AG04450 (cell line): ENCODE measurements around the gene FAM131B. TPM values are rescaled to one million over a fixed set of nuclear protein-coding genes. Genes with fewer than 3 reads are reported as not detected.
A peak's percentile ranks its signal among the peaks of the same experiment; 100 is the strongest.

Experiments used
- CTCF ChIA-PET: fragments of 300-600, 350-600 bp; formaldehyde crosslinking; extraction: SDS; loops from one replicate; lab custom pipeline; 2022; ENCODE audit warnings: antibody characterized with exemption, inconsistent platforms; lab: Charles Lee
- POLR2A ChIA-PET: fragments of 350-600 bp; formaldehyde crosslinking; extraction: SDS; loops from one replicate; lab custom pipeline; 2021; ENCODE audit warnings: antibody characterized with exemption, inconsistent platforms; lab: Yijun Ruan, JAX
- DNase-seq: peaks from one replicate; pipeline ENCODE4 v3.0.0-alpha.2; 2011; ENCODE audit warnings: low read depth, low spot score
- H3K27ac ChIP-seq: one replicate; pipeline ENCODE4 v1.5.1; 2012; ENCODE audit warnings: low read depth, low read length, control low read depth
- H3K27me3 ChIP-seq: one replicate; pipeline ENCODE4 v1.6.0; 2012; ENCODE audit warnings: low read length; ENCODE audit not compliant: control insufficient read depth, insufficient read depth
- H3K4me3 ChIP-seq: 2 replicates; pipeline ENCODE4 v1.5.1; 2011; ENCODE audit warnings: mild to moderate bottlenecking, low read depth, low read length, control low read depth
- H3K9me3 ChIP-seq: 2 replicates; pipeline ENCODE4 v1.5.1; 2012; ENCODE audit warnings: low read length; ENCODE audit not compliant: control insufficient read depth, insufficient read depth
- polyA plus RNA-seq: library from polyadenylated mRNA; depleted of rRNA; stranded (reverse); fragments of >200 nt; gene quantifications from 2 replicates; pipeline ENCODE4 v1.2.3, GENCODE V29; 2011
- TF ChIP-seq, protein P1 (sequence below): IDR thresholded peaks from 2 replicates; pipeline ENCODE4 v1.5.1; 2011; ENCODE audit warnings: low read depth, low read length, control low read depth, inconsistent platforms

FAM131B gene
- polyA plus RNA-seq, 1 experiment: 3.1 TPM

DNA sequence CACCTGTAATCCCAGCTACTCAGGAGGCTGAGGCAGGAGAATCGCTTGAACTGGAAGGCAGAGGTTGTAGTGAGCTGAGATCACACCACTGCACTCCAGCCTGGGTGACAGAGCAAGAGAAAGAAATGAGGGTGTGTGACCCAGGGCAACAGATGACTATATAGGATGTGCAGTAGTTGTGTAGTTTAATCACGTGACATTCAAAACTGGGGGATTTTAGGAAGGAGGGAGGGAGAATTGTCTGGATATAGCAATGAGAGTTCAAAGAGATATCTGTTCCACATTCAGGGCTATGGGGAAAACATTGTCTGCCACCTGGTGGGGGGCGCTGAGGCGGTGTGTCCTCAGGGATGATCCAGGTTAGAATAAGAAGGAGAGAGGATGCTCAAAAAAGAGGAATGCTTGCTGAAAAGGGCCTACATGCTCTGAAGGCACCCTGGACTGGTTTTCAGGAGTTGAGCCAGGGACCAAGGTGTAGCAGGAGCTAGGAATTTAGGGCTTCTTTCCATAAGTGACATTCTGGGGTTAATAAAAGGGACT is 10.8 kb upstream of the FAM131B start:
- no peaks in the 10 kb centered on the region for H3K9me3 ChIP-seq
- CTCF ChIA-PET: interaction anchor here (6.8 kb wide), 1 partner anchor 133 kb away, joined by 43 read pairs; no protein-coding TSS in a partner anchor
- H3K4me3 ChIP-seq: no peak overlapping the region
- H3K27me3 ChIP-seq: no peaks in the 10 kb centered on the region
- TF ChIP-seq, protein P1, sequence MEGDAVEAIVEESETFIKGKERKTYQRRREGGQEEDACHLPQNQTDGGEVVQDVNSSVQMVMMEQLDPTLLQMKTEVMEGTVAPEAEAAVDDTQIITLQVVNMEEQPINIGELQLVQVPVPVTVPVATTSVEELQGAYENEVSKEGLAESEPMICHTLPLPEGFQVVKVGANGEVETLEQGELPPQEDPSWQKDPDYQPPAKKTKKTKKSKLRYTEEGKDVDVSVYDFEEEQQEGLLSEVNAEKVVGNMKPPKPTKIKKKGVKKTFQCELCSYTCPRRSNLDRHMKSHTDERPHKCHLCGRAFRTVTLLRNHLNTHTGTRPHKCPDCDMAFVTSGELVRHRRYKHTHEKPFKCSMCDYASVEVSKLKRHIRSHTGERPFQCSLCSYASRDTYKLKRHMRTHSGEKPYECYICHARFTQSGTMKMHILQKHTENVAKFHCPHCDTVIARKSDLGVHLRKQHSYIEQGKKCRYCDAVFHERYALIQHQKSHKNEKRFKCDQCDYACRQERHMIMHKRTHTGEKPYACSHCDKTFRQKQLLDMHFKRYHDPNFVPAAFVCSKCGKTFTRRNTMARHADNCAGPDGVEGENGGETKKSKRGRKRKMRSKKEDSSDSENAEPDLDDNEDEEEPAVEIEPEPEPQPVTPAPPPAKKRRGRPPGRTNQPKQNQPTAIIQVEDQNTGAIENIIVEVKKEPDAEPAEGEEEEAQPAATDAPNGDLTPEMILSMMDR: 0 out of 2 replicates have a peak, but pooled peaks have one; percentile 14
- no peak for DNase-seq
- no peak overlapping the region for H3K27ac ChIP-seq
- POLR2A ChIA-PET: no interaction called here

DNA sequence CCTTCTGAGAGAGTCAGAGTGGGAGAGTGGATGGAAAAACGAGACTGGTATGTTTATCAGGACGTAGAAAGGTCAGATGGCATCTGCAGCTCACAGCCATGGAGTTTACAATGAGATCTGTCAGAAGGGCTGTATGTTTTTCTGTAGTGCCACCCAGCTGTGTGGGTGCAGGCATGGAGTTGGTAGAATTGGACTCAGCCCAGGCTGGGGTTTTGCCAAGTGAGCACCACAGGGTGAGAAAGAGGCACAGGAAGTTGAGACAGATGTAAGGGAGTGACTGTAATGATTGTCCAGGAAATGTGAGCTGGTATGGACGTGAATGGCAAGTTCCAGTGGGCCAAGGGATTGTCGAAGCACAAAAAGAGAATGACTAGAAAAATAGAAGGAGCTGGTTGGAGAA is 9.6 kb upstream of the FAM131B start:
- no peaks in the 10 kb centered on the region for H3K9me3 ChIP-seq
- ChIA-PET CTCF (interaction anchor here (0.7 to 6.8 kb wide), 3 partner anchors 7 to 132 kb away, joined by 4 to 48 read pairs (median 43); no protein-coding TSS in a partner anchor), POLR2A (interaction anchor here (0.6 kb wide), 2 partner anchors 18 to 20 kb away, joined by 3 read pairs; no protein-coding TSS in a partner anchor)
- H3K27ac ChIP-seq: no peak overlapping the region
- H3K27me3 ChIP-seq: no peaks in the 10 kb centered on the region
- TF ChIP-seq, protein P1: no peak
- no peak overlapping the region for H3K4me3 ChIP-seq
- DNase-seq: no peak

DNA sequence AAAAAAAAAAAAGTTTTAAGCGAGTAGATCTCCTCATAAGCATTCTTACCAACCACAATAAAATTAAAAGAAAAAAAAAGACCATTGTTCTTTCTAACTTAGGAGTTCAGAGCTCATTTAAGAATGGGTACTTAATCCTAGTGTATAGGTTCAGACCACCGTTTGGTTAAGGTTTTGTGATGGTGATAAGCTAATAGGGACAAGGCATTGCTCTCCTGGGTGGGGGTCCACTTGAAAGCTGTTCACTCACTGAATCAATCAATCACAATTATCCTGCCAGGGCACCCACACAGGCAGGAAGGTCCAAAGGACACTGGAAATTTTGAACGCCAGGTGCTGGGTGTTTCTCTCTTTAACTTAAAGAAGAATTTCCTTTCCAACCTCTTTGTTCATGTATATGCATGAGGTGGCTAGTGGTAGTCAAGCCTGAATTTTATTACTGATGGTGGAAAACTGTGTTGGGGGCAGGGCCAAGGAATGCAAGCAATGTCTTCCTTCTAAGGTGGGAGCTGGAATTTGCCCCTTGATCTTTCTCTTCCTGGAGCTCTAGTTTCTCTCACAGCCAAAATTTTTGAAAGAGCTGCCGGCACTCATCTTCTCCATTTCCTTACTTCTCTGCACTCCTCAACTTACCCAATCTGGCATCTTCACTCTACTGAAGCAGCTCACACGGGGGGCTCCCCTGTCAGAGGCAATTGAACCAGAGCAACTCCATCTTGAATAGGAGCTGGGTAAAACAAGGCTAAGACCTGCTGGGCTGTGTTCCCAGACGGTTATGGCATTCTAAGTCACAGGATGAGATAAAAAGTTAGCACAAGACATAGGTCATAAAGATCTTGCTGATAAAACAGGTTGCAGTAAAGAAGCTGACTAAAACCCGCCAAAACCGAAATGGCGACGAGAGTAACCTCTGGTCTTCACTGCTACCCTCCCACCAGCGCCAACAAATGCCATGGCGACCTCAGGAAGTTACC is 7.5 kb upstream of the FAM131B start:
- H3K27me3 ChIP-seq: peaks cover 5% of the 10 kb centered on the region
- no peak overlapping the region for H3K27ac ChIP-seq
- CTCF ChIA-PET: interaction anchor here (0.7 to 6.8 kb wide), 5 partner anchors 10 to 148 kb away, joined by 3 to 48 read pairs (median 5); partner anchors contain the start of gene TAS2R40
- TF ChIP-seq, protein P1: no peak
- H3K9me3 ChIP-seq: no peaks in the 10 kb centered on the region
- H3K4me3 ChIP-seq: no peak overlapping the region
- POLR2A ChIA-PET: interaction anchor here (0.6 to 1.7 kb wide), 2 partner anchors 10 to 12 kb away, joined by 5 to 6 read pairs; no protein-coding TSS in a partner anchor
- no peak for DNase-seq

DNA sequence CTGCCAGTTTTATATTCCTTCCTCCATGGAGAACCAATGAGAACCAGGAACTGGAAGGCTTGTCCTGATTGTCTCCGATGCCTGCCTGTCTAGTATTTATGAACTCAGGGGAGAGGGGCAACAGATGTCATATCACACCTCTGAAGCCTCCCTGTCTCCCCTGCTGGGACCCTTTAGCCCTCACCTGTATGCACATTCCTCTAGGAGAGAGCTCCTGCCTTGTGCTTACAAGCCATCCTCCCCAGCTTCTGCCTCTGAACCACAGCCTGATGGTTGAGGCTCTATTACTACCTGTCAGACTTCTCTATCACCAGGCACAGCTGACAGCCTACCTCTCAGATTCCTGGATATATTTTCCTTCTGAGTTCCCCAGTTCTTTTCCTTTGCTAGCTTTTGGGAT is 5.9 kb upstream of the FAM131B start:
- H3K4me3 ChIP-seq: no peak overlapping the region
- no peak overlapping the region for H3K27ac ChIP-seq
- DNase-seq: no peak
- TF ChIP-seq, protein P1: no peak
- ChIA-PET POLR2A (interaction anchor here (1.3 to 1.7 kb wide), 2 partner anchors 12 to 13 kb away, joined by 5 read pairs; no protein-coding TSS in a partner anchor), CTCF (interaction anchor here (1.4 to 6.8 kb wide), 3 partner anchors 11 to 128 kb away, joined by 4 to 48 read pairs (median 43); no protein-coding TSS in a partner anchor)
- no peaks in the 10 kb centered on the region for H3K9me3 ChIP-seq
- peaks cover 17% of the 10 kb centered on the region for H3K27me3 ChIP-seq
